ENCODE data around the gene TBKBP1.
A peak's percentile ranks its signal among the peaks of the same experiment; 100 is the strongest.
"Not testable (repeated sequence)": the region's sequence is repeated elsewhere in the genome, so short reads cannot be mapped to it uniquely, and the experiment has no call there.

TBKBP1 gene

DNA sequence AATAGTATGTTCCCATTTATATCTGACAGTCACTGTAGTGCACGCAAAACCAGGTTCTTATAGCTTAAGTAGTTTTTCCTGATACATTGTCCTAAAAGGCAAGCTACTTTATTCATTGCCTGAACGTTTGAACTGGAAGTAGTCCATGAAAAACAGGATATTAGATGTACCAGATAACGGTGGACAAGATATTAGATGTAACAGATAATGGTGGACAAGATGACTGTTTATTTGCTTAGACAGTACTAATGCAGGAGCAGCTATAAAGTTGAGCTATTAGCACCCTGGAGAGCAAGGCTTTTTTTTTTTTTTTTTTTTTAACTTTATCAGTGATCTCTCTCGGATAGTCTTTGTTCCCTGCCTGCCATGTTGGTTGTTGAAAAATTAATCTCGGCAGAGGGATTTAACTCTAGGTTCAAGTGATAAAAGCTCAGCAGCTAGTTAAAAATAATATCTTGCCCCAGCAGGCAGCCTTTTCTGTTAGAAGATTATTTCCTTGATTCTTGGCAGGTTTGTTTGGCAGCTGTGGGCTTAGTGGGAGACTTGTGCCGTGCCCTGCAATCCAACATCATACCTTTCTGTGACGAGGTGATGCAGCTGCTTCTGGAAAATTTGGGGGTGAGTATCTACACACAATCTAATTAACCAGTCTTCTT is 17.3 kb upstream of the TBKBP1 start:
- DNase-seq (ENCODE audit: low spot score) = no peak

DNA sequence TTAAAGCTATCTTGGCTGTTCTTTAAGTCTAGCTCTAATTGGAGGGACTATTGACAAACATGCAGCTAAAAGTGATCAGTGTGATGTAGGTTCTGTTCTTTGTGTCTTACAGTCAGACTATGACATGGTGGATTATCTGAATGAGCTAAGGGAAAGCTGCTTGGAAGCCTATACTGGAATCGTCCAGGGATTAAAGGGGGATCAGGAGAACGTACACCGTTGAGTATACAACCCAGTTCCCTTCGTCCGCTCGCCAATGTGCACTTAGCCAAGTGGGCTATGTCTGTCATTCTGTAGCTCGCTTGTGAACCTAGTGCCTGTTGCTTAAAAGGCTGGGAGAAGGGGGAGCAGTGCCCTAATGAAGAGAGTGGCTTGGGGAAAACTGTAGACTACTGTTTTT is 15.8 kb upstream of the TBKBP1 start:
- DNase-seq (ENCODE audit: low spot score) = no peak

DNA sequence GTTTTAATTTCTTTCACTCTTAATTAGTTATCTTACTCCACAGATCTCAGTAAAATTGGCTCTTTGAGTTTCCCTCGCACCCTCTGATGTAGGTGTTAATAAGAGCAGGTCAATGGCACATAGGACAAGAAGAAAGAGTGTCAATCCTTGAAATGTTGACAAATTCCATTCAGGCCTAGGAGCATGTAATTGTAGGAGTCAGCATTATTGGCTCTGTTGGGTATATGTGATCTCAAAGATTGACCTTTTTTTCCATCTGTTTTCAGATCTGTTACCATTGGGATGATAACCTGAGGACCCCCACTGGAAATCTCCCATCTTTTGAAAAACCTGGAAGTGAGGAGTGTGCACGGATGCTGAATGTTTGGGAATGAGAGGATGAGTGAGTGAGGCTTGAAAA is 11.8 kb upstream of the TBKBP1 start:
- no peak for DNase-seq (ENCODE audit: low spot score)

- not testable (repeated sequence) for DNase-seq (ENCODE audit: low spot score)
Observed at GRCh38 chr17:47682727-47683126, 11.2 kb upstream of the TBKBP1 start.

DNA sequence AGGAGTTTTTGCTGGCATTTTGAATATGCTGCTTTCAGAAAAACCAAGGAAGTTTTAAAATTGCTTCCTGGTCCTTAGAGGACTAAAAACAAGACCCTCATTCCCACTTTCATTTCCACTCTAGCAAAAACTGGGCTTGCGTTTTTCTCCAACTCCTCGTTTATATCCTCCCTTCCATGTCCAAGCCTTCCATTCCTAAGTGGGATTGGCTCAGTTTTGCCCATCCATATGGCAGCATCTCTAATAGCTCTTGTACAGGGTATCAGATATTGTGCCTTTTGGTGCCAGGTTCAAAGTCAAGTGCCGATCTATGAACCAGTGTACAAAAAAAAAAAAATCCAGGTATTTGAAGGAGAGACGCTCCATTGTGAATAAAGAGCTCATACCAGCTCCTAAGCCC is 9.9 kb upstream of the TBKBP1 start:
- DNase-seq (ENCODE audit: low spot score) = no peak

GRCh38 chr17:47684535-47685193 is 9.3 kb upstream of the TBKBP1 start:
- DNase-seq (ENCODE audit: low spot score) = no peak

- no peak for DNase-seq (ENCODE audit: low spot score)
Observed at GRCh38 chr17:47685556-47686275, 8.2 kb upstream of the TBKBP1 start.

DNA sequence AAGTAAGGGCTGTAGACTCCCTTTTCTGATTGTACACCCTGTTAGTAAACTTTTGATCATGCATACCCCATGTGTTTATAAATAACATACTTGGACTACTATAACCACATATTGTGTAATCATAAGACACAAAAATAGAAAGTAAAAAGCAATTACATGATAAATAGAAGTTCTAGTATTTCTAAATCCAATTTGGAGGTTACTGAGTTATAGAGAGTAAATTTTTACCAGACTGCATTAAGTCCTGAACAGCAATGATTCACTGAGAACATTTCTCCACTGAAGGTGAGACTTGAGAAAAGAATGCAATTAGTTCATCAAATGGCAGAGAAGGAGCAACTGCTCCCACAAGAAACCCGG is 7.7 kb upstream of the TBKBP1 start:
- DNase-seq (ENCODE audit: low spot score) = no peak

DNA sequence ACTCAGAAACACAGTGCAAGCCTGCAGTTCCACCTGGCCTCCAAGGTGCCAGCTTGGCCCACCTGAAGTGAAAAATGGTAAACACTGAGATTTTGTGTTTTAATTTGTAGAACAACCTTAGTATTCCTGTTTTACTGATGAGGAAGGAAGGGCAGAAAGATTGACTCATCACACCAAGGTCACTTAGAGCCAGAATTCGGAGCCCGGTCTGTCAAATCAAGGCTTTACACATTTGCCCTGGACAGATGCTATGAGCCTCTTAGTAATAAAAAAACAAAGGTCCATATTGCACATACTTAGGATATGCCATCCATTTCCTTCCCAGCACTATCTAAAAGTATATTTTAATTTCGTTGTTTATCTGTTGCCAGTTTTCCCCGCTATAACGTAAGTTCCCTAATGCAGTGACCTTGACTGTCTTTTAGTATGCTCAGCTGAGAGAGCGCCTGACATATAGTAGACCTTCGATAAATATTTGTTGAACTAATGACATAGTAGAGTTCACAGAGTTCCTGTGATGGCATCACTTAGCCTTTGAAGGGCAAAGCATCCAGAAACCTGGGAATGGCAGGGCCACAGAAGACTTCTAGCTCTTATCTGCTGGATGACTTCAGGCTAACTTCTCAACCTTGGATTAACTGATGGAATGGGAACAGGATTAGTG is 7.2 kb upstream of the TBKBP1 start:
- DNase-seq (ENCODE audit: low spot score) = no peak

DNA sequence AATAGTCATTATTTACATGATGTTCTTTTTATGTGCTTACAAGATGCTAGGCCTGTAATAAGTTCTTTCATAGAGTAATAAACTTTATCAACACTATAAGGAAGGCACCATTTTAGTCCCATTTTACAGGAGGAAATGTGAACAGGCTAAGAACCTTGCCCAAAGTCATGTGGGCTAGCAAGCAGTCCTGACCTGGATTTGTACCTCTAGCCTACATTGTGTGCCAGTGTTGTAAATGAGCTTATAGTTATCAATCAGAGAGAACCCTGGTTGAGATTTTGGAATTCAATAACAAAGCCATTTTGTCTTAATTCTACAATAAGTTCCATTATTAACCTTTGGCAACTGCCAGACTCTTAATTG is 6.7 kb upstream of the TBKBP1 start:
- DNase-seq (ENCODE audit: low spot score) = no peak

DNA sequence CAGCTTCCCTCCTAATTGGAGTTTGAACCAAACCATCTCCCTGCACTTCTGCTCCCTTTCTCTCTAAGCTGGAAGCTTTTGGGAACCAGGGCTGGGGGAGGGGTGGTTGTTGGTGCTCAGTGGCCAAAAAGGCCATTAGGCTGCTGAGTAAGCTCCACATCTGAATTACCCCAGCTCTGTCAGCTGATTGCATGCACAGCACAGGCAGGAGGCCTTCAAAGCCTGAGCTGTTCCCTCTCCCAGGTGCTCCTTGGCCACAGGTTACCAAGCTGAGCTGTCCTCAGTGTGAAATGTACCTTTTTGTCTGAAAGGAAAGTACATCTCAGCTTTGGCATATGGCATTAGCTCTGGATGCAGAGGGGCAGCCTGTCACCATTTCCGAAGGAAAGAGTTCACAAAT is 6.2 kb upstream of the TBKBP1 start:
- DNase-seq (ENCODE audit: low spot score) = no peak

GRCh38 chr17:47690121-47690520 is 3.8 kb upstream of the TBKBP1 start:
- no peak for DNase-seq (ENCODE audit: low spot score)

DNA sequence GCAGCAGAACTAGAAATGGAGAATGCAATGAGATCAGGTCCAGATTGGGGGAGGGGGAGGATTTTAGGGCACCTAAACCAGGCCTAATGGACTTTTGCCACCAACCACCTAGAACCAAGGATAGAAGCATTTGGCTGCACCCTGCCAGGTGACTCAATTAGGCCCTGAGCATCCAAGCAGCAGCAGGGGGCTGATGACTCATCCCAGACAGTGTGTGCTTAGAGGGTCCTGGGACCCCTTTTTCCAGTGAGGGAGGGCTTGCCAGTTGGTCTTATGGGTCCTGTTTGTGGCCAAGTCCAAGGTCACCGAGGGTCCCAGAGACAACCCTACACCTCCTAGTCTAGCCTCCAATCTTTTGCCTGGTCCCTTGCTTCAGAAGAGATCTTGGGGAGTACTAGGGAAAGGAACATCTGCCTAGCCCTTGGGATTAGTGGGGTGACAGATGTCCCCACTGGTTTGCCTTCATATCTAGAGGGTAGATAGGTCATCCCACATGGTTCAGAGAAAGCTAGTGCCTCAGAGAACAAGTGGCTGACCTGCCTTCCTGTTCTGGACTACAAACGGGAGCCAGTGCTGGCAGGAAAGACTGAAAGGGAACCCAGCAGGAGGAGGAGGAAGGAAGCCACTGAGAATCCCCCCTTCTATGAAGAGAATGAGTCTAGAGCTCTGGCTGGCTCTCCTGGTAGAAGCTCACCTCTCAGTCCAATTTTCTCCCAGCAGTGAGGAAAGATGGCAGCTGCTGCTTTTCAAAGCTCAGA is 1.6 kb upstream of the TBKBP1 start:
- DNase-seq (ENCODE audit: low spot score) = no peak

- DNase-seq (ENCODE audit: low spot score) = no peak
Observed at GRCh38 chr17:47692895-47693730, 848 bp upstream of the TBKBP1 start.

GRCh38 chr17:47694581-47695428 is 844 bp downstream of the TBKBP1 start:
- DNase-seq (ENCODE audit: low spot score) = peak; percentile 45

GRCh38 chr17:47695429-47696376 is 1.7 kb downstream of the TBKBP1 start:
- no peak for DNase-seq (ENCODE audit: low spot score)

- DNase-seq (ENCODE audit: low spot score) = no peak
Observed at GRCh38 chr17:47696717-47697642, 3.0 kb downstream of the TBKBP1 start.
